Ishikawa (cell line): Measurements from ENCODE around the gene PELI2.

Experiments
- EP300 ChIP-seq: IDR thresholded peaks from 2 replicates; pipeline ENCODE4 v1.6.1; 2012; ENCODE audit warnings: borderline replicate concordance
- TAF1 ChIP-seq: IDR thresholded peaks from 2 replicates; pipeline ENCODE4 v1.6.1; 2012; ENCODE audit warnings: low read depth, mild to moderate bottlenecking
- YY1 ChIP-seq: IDR thresholded peaks from 2 replicates; pipeline ENCODE4 v1.6.1; 2012; ENCODE audit warnings: low read depth
- TF ChIP-seq, protein P1 (sequence below): IDR thresholded peaks from 2 replicates; pipeline ENCODE4 v1.6.1; 2012; ENCODE audit warnings: low read depth, mild to moderate bottlenecking

DNA sequence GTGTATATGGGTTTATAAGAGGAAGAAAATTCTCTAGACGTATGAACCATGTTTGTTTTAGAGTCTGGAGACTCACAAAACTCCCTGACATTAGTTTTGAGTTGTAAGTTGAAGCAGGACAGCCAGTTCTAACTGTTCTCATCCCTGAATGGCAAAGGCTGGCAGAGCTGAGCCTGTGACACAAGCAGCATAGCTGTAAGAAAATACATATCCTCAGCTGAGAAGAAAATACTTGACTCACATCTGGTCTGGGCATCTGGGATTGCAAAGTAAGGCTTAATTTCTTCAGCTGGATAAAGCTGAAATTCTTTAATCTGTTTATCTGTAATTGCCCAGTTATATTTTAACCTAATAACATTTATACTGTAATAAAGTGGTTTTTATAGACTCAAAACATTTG is 156.3 kb downstream of the PELI2 start:
- TF ChIP-seq, protein P1, sequence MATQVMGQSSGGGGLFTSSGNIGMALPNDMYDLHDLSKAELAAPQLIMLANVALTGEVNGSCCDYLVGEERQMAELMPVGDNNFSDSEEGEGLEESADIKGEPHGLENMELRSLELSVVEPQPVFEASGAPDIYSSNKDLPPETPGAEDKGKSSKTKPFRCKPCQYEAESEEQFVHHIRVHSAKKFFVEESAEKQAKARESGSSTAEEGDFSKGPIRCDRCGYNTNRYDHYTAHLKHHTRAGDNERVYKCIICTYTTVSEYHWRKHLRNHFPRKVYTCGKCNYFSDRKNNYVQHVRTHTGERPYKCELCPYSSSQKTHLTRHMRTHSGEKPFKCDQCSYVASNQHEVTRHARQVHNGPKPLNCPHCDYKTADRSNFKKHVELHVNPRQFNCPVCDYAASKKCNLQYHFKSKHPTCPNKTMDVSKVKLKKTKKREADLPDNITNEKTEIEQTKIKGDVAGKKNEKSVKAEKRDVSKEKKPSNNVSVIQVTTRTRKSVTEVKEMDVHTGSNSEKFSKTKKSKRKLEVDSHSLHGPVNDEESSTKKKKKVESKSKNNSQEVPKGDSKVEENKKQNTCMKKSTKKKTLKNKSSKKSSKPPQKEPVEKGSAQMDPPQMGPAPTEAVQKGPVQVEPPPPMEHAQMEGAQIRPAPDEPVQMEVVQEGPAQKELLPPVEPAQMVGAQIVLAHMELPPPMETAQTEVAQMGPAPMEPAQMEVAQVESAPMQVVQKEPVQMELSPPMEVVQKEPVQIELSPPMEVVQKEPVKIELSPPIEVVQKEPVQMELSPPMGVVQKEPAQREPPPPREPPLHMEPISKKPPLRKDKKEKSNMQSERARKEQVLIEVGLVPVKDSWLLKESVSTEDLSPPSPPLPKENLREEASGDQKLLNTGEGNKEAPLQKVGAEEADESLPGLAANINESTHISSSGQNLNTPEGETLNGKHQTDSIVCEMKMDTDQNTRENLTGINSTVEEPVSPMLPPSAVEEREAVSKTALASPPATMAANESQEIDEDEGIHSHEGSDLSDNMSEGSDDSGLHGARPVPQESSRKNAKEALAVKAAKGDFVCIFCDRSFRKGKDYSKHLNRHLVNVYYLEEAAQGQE = no peak
- TF ChIP-seq EP300 = no peak
- TF ChIP-seq YY1 = no peak
- no peak for TF ChIP-seq TAF1
